Nucleus accumbens (tissue), 56 donors: ENCODE results near the gene C10orf105.

Experiments used
- DNase-seq, 56 donors: peaks; one replicate each; lab custom pipeline; 2025; lab: John Stamatoyannopoulos, UW

The C10orf105 gene

GRCh38 chr10:71719042-71719441, 536 bp downstream of the C10orf105 start:
- DNase-seq, result peak in 16 of 56 donors; percentile 10 to 62 (median 28)

- no peak for DNase-seq
These were observed 1.3 kb downstream of the C10orf105 start for GRCh38 chr10:71718165-71718698.

DNA sequence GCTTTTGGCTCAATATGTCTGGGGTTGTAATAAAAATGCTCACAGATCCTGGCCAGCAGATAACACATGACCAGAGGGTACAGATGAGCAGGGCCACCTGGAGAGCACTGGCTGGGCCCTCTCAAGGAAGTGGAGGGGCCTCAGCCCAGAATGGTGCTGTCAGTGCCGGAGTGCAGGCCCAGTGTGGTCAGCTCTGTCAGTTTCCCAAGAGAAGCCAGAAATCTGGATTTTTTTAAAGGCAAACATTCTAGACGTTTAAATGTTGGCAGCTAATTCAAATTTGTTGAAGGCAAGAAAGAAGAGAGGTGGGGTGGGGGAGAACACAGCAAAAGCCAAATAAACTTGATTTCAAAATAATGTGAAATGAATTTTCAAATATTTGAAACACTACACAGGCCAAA, 2.0 kb downstream of the C10orf105 start:
- DNase-seq, result no peak

- DNase-seq, result no peak
These were observed 2.5 kb downstream of the C10orf105 start for GRCh38 chr10:71717056-71717455.

DNA sequence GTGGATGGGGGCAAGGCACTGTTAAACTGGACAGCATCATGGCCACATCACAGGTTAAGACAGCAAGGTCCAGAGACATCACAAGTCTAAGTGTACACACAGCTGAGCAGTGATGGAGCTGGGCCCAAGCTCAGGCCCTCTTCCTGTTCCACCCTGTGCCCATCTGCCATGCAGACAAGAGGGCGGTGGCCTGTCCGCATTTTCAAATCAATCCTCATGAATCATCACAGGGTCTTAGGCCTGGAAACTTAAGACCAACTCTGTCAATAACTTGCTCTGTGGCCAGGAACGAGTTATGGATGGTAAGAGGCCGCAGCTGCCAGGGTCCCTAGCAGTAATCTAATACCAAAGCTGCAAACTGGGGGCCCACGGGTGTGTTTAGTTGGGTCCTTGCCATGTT, 3.2 kb downstream of the C10orf105 start:
- DNase-seq, result no peak

DNA sequence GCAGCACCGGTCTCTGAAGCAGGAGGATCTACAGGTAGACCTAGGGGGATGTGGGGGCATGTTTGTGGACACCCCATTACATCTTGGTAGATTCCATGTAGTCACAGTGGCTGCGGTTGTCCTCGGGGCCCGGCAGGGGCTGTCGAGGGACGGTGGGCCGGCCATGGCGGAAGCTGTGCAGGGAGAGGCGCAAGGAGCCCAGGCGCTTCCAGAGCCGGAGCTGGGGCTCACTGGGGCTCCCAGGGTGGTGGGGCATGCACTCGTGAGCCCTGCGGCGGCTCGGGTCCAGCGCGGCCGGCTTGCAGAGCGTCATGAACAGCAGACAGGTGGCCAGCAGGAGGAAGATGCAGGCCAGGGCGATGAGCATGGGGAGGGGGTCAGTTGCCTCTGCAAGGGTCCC, 3.7 kb downstream of the C10orf105 start:
- no peak for DNase-seq

DNA sequence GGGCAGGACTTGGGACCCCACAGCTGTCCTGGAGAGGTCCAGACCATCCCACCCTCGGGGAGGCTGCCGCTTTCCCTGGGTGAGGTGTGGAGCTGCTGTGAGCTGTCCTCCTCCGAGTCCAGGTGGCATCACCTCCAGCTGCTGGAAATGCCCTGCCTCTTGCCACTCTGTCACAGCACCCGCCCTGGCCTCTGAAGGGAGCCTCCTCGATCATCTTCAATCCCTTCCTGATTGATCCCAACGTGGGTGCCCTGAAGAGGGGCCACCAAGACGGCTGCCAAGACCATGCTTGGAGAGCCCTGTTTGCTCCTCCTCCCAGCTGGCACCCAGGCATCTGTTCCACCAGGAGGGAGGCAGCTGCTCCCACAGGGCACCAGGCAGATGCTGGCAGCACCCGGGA, 4.6 kb downstream of the C10orf105 start:
- peak in 2 of 56 donors; percentile 11 to 43 for DNase-seq

GRCh38 chr10:71714592-71714991, 5.0 kb downstream of the C10orf105 start:
- DNase-seq, result no peak

DNA sequence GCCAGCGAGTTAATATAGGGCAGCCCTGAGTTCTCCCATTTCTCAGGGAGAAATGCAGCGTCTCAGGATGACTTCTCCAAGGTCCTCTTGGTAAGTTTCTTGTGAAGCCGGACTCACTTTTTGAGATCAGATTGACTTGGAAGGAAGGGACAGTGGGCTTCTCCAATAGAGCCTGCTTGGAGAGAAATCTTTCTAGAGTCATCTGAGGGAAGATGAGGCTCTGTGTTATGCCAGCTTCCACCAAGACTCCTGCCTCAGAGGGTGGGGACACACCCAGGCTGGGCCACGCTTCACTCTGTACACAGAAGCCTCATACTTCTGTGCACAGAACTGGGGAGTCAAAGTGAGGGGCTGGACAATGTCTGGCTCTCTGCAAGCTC, 5.6 kb downstream of the C10orf105 start:
- no peak for DNase-seq

GRCh38 chr10:71713135-71714030, 6.2 kb downstream of the C10orf105 start:
- peak; percentile 55 to 98 (median 90) for DNase-seq

DNA sequence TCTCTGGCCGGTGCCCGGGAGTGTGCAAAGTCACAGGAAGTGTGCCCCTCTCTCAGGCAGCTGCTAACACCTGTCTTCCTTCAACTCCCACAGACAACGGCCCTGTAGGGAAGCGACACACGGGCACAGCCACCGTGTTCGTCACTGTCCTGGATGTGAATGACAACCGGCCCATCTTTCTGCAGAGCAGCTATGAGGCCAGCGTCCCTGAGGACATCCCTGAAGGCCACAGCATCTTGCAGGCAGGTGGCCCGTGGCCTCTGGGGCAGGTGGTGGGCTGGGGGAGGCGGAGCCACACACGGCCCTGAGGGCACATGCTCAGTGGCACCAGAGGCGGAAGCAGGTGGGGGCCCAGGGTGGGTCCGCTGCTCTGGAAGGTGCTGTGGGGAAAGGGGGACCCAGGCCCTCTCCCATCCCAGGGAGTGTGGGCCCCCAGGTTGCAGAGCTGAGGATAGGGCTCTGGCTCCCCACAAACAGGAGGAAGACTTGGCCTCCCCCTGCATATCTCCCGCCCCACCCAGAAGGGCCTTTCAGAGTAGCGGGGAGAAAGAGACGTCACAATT, 6.9 kb downstream of the C10orf105 start:
- DNase-seq, result peak in 6 of 56 donors; percentile 38 to 72 (median 63)

GRCh38 chr10:71712170-71712569, 7.4 kb downstream of the C10orf105 start:
- DNase-seq, result no peak

GRCh38 chr10:71711052-71711623, 8.4 kb downstream of the C10orf105 start:
- no peak for DNase-seq

GRCh38 chr10:71710519-71710918, 9.1 kb downstream of the C10orf105 start:
- DNase-seq, result no peak

DNA sequence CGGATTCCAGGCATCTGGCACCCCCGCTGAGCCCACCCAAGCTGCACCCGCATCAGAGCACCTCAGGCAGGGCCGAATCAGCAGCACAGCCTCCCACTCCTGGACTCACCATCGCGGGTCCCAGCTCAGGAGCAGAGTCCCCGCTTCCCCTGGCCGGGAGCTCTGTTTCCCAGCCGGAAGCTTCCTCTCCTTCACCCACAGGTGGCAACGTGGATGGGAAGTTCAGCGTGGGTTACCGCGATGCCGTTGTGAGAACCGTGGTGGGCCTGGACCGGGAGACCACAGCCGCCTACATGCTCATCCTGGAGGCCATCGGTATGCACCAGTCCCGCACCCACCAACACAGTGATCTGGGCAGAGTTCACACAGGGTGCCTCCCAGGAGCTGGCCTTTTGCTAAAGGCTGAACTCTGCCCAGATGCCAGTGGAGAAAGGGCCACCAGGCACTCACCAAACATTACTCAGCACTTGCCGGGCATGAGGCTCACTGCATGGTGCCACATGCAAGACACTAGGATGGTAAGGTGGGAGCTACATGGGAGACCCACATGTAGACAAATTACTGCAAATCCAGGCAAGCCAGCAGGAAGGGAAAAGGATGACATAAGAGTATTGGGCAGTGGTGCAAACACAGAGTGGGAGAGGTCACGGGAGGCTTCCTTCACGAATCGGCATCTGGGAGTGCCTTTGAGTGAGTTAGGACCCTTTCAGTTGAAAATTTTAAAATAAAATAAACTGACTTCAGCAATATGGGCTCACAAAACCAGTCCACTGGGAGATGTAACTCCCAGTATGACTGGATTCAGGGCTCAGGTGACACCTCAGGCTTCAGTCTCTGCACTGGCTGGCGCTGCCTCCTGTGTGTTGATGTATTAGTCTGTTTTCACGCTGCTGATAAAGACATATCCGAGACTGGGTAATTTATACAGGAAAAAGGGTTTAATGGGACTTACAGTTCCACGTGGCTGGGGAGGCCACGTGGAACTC, 10.4 kb downstream of the C10orf105 start:
- no peak for DNase-seq

DNA sequence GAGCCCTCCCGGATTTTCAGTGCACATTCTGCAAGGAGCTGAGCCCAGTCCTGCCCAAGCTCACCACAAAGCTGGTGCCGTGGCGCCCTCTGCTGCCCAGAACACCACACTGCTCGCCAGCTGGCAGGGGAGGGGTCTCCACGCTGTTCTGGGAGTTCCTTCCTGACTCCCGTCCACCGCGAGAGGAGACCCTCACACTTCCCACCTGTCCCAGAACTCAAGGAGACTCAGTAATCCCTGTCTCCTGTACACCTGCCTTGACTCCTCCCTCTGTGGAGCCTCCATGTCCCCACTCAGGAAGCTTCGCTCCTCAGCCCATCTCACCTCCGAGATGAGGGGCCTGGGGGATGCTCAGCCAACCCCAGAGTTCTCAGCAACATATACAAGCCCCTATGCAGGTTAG, 11.3 kb downstream of the C10orf105 start:
- peak in 46 of 56 donors; percentile 12 to 78 (median 49) for DNase-seq

- DNase-seq, result no peak
These were observed 12.3 kb downstream of the C10orf105 start for GRCh38 chr10:71707240-71707789.

DNA sequence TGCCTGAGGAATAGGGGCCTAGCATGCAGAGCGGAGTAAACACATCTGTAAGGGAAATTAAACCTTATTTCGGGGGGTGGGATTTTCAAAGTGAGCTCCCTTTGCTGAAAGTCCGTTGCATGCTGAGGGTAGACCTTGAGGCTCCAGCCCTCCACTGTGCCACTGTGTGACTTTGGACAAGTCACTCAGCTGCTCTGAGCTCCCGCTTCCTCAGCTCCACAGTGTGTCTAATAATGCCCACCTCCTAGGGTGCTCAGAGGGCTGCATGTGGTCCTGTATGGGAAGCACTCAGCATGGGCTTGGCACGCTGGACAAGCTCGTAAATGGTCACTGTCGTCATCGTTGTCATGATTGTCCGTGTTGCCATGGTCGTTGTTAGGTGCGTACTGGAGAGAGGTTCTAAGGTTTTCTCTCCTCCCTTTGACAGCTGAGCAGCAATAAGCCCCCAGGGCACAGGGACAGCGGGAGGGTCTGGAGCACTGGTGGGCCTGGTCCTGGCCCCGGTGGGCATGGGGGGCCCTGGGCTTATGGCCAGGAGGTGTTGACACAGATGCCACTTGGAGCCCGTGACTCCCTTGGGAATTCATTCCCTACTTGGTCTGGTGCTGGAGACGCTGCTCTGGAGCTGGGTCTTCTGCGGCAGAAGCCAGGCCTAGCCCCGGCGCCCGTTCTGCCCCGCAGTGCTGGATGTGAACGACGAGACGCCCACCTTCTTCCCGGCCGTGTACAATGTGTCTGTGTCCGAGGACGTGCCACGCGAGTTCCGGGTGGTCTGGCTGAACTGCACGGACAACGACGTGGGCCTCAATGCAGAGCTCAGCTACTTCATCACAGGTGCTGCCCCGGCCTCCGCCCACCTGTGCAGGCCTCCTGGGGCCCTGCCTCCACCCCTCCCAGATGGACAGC, 13.1 kb downstream of the C10orf105 start:
- DNase-seq, result no peak

GRCh38 chr10:71705582-71705981, 14.0 kb downstream of the C10orf105 start:
- DNase-seq, result no peak
